GM23338 (cell line): ENCODE results near the gene SLC35F2. TPM values are rescaled to one million over a fixed set of nuclear protein-coding genes. Genes with fewer than 3 reads are reported as not detected.

Source experiments
- ATAC-seq: fragments of 200-7000 bp; cut with Tn5 transposase; 3 replicates; pipeline ENCODE4 v1.9.1; 2020
- DNase-seq: peaks from one replicate; pipeline ENCODE4 v3.0.0-alpha.2; 2015; ENCODE audit warnings: low spot score
- H2AFZ ChIP-seq: fragments of 200-600 bp; sonication (generic); 2 replicates; pipeline ENCODE4 v1.8.0; 2016; ENCODE audit warnings: antibody characterized with exemption, mild to moderate bottlenecking, moderate library complexity
- H3F3A ChIP-seq: fragments of 200-600 bp; sonication (generic); replicated peaks from 2 replicates; pipeline ENCODE4 v1.8.0; 2017; ENCODE audit warnings: antibody characterized with exemption, mixed run types, low read depth
- H3K27ac ChIP-seq: fragments of 200-600 bp; sonication (generic); 2 replicates; pipeline ENCODE4 v1.6.1; 2016; ENCODE audit warnings: low read depth
- H3K27me3 ChIP-seq: fragments of 200-600 bp; sonication (generic); 2 replicates; pipeline ENCODE4 v1.8.0; 2016; ENCODE audit warnings: mild to moderate bottlenecking, mixed run types, moderate library complexity; ENCODE audit not compliant: insufficient read depth
- H3K36me3 ChIP-seq: fragments of 200-600 bp; sonication (generic); 2 replicates; pipeline ENCODE4 v1.8.0; 2016; ENCODE audit warnings: mild to moderate bottlenecking; ENCODE audit not compliant: insufficient read depth
- H3K4me1 ChIP-seq: fragments of 200-600 bp; sonication (generic); 2 replicates; pipeline ENCODE4 v1.8.0; 2016; ENCODE audit warnings: mild to moderate bottlenecking, moderate library complexity; ENCODE audit not compliant: insufficient read depth
- H3K4me2 ChIP-seq: fragments of 200-600 bp; sonication (generic); 2 replicates; pipeline ENCODE4 v1.7.1; 2017; ENCODE audit warnings: mixed run types
- H3K4me3 ChIP-seq: fragments of 200-600 bp; sonication (generic); 2 replicates; pipeline ENCODE4 v1.6.1; 2016; ENCODE audit warnings: mixed run types
- H3K79me2 ChIP-seq: fragments of 200-600 bp; sonication (generic); replicated peaks from 2 replicates; pipeline ENCODE4 v1.8.0; 2017; ENCODE audit warnings: mild to moderate bottlenecking; ENCODE audit not compliant: insufficient read depth
- H3K9me2 ChIP-seq: fragments of 200-600 bp; sonication (generic); 2 replicates; pipeline ENCODE4 v1.8.0; 2017; ENCODE audit not compliant: insufficient read depth
- H4K20me1 ChIP-seq: fragments of 200-600 bp; sonication (generic); replicated peaks from 2 replicates; pipeline ENCODE4 v1.8.0; 2017; ENCODE audit warnings: mild to moderate bottlenecking; ENCODE audit not compliant: insufficient read depth
- H3K27ac Mint-ChIP-seq: 2 replicates; pipeline ENCODE4 v1.8.0; 2020; ENCODE audit warnings: inconsistent platforms, mild to moderate bottlenecking, moderate library complexity, mixed read lengths
- H3K27me3 Mint-ChIP-seq: 3 replicates; pipeline ENCODE4 v1.8.0; 2022; ENCODE audit warnings: low read depth, mild to moderate bottlenecking, moderate library complexity, mixed read lengths, inconsistent platforms; ENCODE audit not compliant: insufficient read depth, poor library complexity
- H3K36me3 Mint-ChIP-seq: 3 replicates; pipeline ENCODE4 v1.8.0; 2021; ENCODE audit warnings: low read depth, mild to moderate bottlenecking, inconsistent platforms, moderate library complexity, mixed read lengths
- H3K4me1 Mint-ChIP-seq: 3 replicates; pipeline ENCODE4 v1.8.0; 2020; ENCODE audit warnings: mild to moderate bottlenecking, inconsistent platforms, mixed read lengths
- H3K4me3 Mint-ChIP-seq: 3 replicates; pipeline ENCODE4 v1.8.0; 2021; ENCODE audit warnings: moderate library complexity, mild to moderate bottlenecking, inconsistent platforms, mixed read lengths
- H3K9me3 Mint-ChIP-seq: 3 replicates; pipeline ENCODE4 v1.8.0; 2020; ENCODE audit warnings: moderate library complexity, mild to moderate bottlenecking, inconsistent platforms, mixed read lengths
- CREB1 ChIP-seq: fragments of 250-450 bp; sonication (Bioruptor Pico); IDR thresholded peaks from 2 replicates; pipeline ENCODE4 v1.5.0; 2020; ENCODE audit warnings: low read depth, mild to moderate bottlenecking, moderate library complexity
- CTCF ChIP-seq, 2 experiments: fragments of 200-600 bp in 1 of 2; sonication (generic) in 1 of 2; conservative IDR thresholded peaks; 2 replicates each; pipeline versions ENCODE4 v1.5.1 to v1.6.1; 2016 to 2017; ENCODE audit warnings: antibody characterized with exemption in 2 of 2, low read depth in 2 of 2, mild to moderate bottlenecking in 2 of 2, moderate library complexity in 1 of 2
- ETS1 ChIP-seq: IDR thresholded peaks from 2 replicates; pipeline ENCODE4 v1.6.1; 2016; ENCODE audit warnings: antibody characterized with exemption
- EZH2 ChIP-seq: fragments of 200-600 bp; sonication (generic); IDR thresholded peaks from one replicate; pipeline ENCODE4 v1.8.0; 2017; ENCODE audit warnings: antibody characterized with exemption, mild to moderate bottlenecking, low read depth; ENCODE audit not compliant: unreplicated experiment
- EZH2phosphoT487 ChIP-seq: fragments of 200-600 bp; sonication (generic); IDR thresholded peaks from one replicate; pipeline ENCODE4 v1.8.1; 2018; ENCODE audit warnings: antibody characterized with exemption; ENCODE audit not compliant: unreplicated experiment
- JUNB ChIP-seq: IDR thresholded peaks from one replicate; pipeline ENCODE4 v1.6.1; 2016; ENCODE audit warnings: antibody characterized with exemption; ENCODE audit not compliant: unreplicated experiment
- NANOG ChIP-seq: IDR thresholded peaks from 2 replicates; pipeline ENCODE4 v1.6.1; 2016; ENCODE audit warnings: antibody characterized with exemption, borderline replicate concordance
- POLR2AphosphoS5 ChIP-seq: IDR thresholded peaks from 2 replicates; pipeline ENCODE4 v1.6.1; 2016; ENCODE audit warnings: antibody characterized with exemption, low read depth
- REST ChIP-seq: IDR thresholded peaks from one replicate; pipeline ENCODE4 v1.6.1; 2018; ENCODE audit warnings: antibody characterized with exemption; ENCODE audit not compliant: unreplicated experiment
- STAT1 ChIP-seq: IDR thresholded peaks from one replicate; pipeline ENCODE4 v1.6.1; 2016; ENCODE audit warnings: antibody characterized with exemption; ENCODE audit not compliant: unreplicated experiment
- ZNF114 ChIP-seq: fragments of 250-450 bp; sonication (Bioruptor Pico); IDR thresholded peaks from 2 replicates; pipeline ENCODE4 v1.5.0; 2020; ENCODE audit warnings: mild to moderate bottlenecking, moderate library complexity
- ZNF331 ChIP-seq: fragments of 250-450 bp; sonication (Bioruptor Pico); IDR thresholded peaks from 2 replicates; pipeline ENCODE4 v1.5.0; 2020; ENCODE audit warnings: low read depth, mild to moderate bottlenecking, moderate library complexity
- ZNF462 ChIP-seq: fragments of 250-450 bp; sonication (Bioruptor Pico); IDR thresholded peaks from 2 replicates; pipeline ENCODE4 v1.5.0; 2020; ENCODE audit warnings: mild to moderate bottlenecking, moderate library complexity
- polyA plus RNA-seq: library from polyadenylated mRNA; unstranded; fragments of >200 nt; fragmentation: Nextera tagmentation; extraction: Ambion mirVana; gene quantifications from 2 replicates; pipeline ENCODE4 v1.2.1, GENCODE V29; 2016
- total RNA-seq: library from RNA; depleted of rRNA; stranded (reverse); fragments of >200 nt; shearing (Covaris generic); gene quantifications from 2 replicates; pipeline ENCODE4 v1.2.3, GENCODE V29; 2014

The SLC35F2 gene
- total and polyA plus RNA-seq, 2 experiments from 2014 or later: 25.2 to 32.5 TPM

- no peak for TF ChIP-seq REST
- no peak for TF ChIP-seq ZNF331 (CRISPR knock-in tag)
- no peak for TF ChIP-seq ZNF114 (CRISPR knock-in tag)
- TF ChIP-seq ZNF462: no peak
- TF ChIP-seq EZH2phosphoT487: no peak
- TF ChIP-seq EZH2: no peak
- TF ChIP-seq STAT1: no peak
- TF ChIP-seq CREB1 (CRISPR knock-in tag): no peak
- TF ChIP-seq POLR2AphosphoS5: no peak
- no peak for TF ChIP-seq JUNB
- TF ChIP-seq NANOG: no peak
- TF ChIP-seq ETS1: no peak
- TF ChIP-seq CTCF (conservative IDR thresholded peaks at IDR 0.05; ENCODE audit: low read depth in 2 of 2): no peak
- peaks cover 66% of the 10 kb centered on the region for H3K79me2 ChIP-seq
- H4K20me1 ChIP-seq: peaks cover 16% of the 10 kb centered on the region
- H3F3A ChIP-seq: no peaks in the 10 kb centered on the region
- no peak overlapping the region for H2AFZ ChIP-seq
- H3K27me3 ChIP-seq: no peaks in the 10 kb centered on the region
- ATAC-seq: no peak
- Mint-ChIP-seq H3K4me1 (peaks cover 16% of the 10 kb centered on the region; the same call in 2 of the 3 replicates), H3K9me3 (no peaks in the 10 kb centered on the region), H3K27me3 (peaks cover 6% of the 10 kb centered on the region), H3K36me3 (no peaks in the 10 kb centered on the region; the same call in 2 of the 3 replicates), H3K27ac (no peak overlapping the region), H3K4me3 (no peak overlapping the region)
- H3K9me2 ChIP-seq: no peaks in the 10 kb centered on the region
- DNase-seq: no peak
- H3K4me3 ChIP-seq: no peak overlapping the region
- no peaks in the 10 kb centered on the region for H3K36me3 ChIP-seq
- H3K4me2 ChIP-seq: no peak overlapping the region
- no peak overlapping the region for H3K27ac ChIP-seq
- 0 out of 2 replicates have a peak, but pooled peaks cover 3% of the 10 kb centered on the region for H3K4me1 ChIP-seq
Observed at GRCh38 chr11:107847184-107847583, 11.4 kb downstream of the SLC35F2 start.
